Nephron progenitor cell (in vitro differentiated cells): ENCODE measurements around the gene PLA2G2D.

ENCODE experiments used
- DNase-seq: peaks from one replicate; pipeline ENCODE4 v3.0.0; 2021
- H3K27ac Mint-ChIP-seq: 2 replicates; pipeline ENCODE4 v1.8.0; 2021; ENCODE audit warnings: mild to moderate bottlenecking, moderate library complexity, mixed read lengths
- H3K27me3 Mint-ChIP-seq: 2 replicates; pipeline ENCODE4 v1.8.0; 2021; ENCODE audit warnings: mild to moderate bottlenecking, low read depth, mixed read lengths; ENCODE audit not compliant: poor library complexity
- H3K36me3 Mint-ChIP-seq: 2 replicates; pipeline ENCODE4 v1.8.0; 2021; ENCODE audit warnings: low read depth, mixed read lengths
- H3K4me1 Mint-ChIP-seq: 2 replicates; pipeline ENCODE4 v1.8.0; 2021; ENCODE audit warnings: mixed read lengths
- H3K4me3 Mint-ChIP-seq: 2 replicates; pipeline ENCODE4 v1.8.0; 2021; ENCODE audit warnings: mild to moderate bottlenecking, moderate library complexity, mixed read lengths
- H3K9me3 Mint-ChIP-seq: 2 replicates; pipeline ENCODE4 v1.8.0; 2021; ENCODE audit warnings: mild to moderate bottlenecking, moderate library complexity, mixed read lengths
- TF ChIP-seq, protein P1 (sequence below): fragments of 200-600 bp; sonication (generic); IDR thresholded peaks from 2 replicates; pipeline ENCODE4 v1.5.0; 2021; ENCODE audit warnings: antibody characterized with exemption

The PLA2G2D gene

DNA sequence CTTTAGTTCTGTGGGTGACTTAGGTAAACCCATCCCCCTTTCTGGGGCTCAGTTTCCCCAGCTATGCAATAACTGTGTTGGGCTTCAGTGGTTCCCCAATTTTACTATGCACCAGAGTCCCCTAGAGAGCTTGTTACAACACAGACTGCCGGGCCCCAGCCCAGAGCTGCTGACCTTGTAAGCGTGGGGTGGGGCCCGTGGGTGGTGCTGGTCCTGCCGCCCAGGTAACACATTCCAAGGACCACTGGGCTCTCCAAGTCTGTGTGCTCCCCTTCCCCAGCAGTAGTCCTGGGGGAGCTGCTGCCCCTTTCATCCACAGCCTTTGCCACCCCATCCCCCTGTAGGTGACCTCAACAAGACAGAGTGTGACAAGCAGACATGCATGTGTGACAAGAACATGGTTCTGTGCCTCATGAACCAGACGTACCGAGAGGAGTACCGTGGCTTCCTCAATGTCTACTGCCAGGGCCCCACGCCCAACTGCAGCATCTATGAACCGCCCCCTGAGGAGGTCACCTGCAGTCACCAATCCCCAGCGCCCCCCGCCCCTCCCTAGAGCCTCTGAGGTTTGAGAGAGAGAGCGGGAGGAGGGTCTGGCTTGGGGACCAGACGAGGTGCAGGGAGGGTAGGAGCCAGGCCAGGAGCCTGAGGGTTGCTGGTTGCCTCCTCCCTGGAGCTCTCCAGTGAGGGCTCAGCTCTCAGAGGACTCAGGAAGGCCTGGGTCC is 28.7 kb upstream of the PLA2G2D start:
- Mint-ChIP-seq H3K27ac (no peak overlapping the region), H3K4me1 (peaks cover 15% of the 10 kb centered on the region)

DNA sequence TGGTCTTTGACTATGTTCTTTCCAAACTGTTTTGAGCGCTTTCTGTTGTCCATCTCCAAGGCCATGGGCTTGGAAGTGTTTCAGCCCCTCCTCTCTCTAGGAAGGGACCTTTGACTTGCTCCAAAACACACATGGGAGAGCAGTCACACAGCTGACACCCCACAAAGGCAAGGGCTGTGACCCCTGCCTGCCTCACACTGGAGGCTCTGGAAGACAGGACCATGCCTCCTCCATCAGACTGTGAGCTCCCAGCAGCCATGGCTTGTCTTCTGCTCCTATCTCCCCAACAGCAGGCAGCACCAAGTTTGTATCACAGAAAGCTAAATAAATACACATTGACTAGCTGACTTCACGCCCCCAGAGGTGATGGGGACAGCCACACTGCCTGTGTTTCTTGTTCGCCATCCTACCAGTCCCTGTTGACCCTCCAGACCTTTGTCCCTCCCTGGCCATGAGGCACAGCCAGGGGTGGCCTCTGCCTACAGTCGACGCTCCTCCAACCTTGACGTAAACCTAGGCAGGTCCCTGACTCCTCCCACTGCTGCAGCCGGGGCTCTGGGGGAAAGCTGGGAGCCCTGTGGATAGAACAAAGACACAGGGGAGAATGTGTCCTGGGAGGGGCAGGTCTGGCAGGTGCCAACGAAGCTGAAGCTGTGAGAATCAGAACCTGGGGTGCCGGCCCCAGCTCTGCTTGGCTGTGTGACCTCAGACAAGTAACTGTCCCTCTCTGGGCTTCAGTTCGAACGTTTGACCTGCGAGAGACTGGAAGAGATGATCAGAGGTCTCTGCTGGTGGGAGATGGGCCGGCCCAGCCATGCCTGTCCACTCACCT is 24.6 kb upstream of the PLA2G2D start:
- no peak overlapping the region for H3K27ac Mint-ChIP-seq
- TF ChIP-seq, protein P1, sequence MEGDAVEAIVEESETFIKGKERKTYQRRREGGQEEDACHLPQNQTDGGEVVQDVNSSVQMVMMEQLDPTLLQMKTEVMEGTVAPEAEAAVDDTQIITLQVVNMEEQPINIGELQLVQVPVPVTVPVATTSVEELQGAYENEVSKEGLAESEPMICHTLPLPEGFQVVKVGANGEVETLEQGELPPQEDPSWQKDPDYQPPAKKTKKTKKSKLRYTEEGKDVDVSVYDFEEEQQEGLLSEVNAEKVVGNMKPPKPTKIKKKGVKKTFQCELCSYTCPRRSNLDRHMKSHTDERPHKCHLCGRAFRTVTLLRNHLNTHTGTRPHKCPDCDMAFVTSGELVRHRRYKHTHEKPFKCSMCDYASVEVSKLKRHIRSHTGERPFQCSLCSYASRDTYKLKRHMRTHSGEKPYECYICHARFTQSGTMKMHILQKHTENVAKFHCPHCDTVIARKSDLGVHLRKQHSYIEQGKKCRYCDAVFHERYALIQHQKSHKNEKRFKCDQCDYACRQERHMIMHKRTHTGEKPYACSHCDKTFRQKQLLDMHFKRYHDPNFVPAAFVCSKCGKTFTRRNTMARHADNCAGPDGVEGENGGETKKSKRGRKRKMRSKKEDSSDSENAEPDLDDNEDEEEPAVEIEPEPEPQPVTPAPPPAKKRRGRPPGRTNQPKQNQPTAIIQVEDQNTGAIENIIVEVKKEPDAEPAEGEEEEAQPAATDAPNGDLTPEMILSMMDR, result no peak
- H3K36me3 Mint-ChIP-seq, result no peaks in the 10 kb centered on the region
- no peak overlapping the region for H3K4me3 Mint-ChIP-seq
- peaks cover 27% of the 10 kb centered on the region for H3K4me1 Mint-ChIP-seq
- DNase-seq, result no peak
- H3K9me3 Mint-ChIP-seq, result no peaks in the 10 kb centered on the region
- peaks cover 6% of the 10 kb centered on the region for H3K27me3 Mint-ChIP-seq

More for the DNA sequence above, 28.7 kb upstream of the PLA2G2D start:
- Mint-ChIP-seq H3K9me3 (no peaks in the 10 kb centered on the region), H3K27me3 (no peaks in the 10 kb centered on the region), H3K4me3 (no peak overlapping the region), H3K36me3 (no peaks in the 10 kb centered on the region)
- DNase-seq, result no peak
- TF ChIP-seq, protein P1, result no peak

DNA sequence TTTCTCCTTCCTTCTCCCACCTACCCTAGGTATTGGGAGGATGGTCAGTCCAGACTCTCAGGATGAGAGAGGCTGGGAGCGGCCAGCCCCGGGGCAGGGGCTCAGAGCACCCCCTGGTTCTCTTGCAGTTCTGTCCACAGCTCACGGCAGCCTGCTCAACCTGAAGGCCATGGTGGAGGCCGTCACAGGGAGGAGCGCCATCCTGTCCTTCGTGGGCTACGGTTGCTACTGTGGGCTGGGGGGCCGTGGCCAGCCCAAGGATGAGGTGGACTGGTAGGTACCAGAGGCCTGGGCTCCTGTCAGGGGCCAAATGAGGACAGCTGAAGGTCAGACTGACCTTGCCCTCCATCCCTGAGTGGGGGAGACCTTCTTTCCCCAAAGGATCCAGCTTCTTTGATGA is 24.0 kb upstream of the PLA2G2D start:
- no peak for DNase-seq
- peaks cover 27% of the 10 kb centered on the region for H3K4me1 Mint-ChIP-seq
- H3K4me3 Mint-ChIP-seq, result no peak overlapping the region
- TF ChIP-seq, protein P1, result no peak
- no peaks in the 10 kb centered on the region for H3K9me3 Mint-ChIP-seq
- no peaks in the 10 kb centered on the region for H3K36me3 Mint-ChIP-seq
- peaks cover 6% of the 10 kb centered on the region for H3K27me3 Mint-ChIP-seq
- no peak overlapping the region for H3K27ac Mint-ChIP-seq

DNA sequence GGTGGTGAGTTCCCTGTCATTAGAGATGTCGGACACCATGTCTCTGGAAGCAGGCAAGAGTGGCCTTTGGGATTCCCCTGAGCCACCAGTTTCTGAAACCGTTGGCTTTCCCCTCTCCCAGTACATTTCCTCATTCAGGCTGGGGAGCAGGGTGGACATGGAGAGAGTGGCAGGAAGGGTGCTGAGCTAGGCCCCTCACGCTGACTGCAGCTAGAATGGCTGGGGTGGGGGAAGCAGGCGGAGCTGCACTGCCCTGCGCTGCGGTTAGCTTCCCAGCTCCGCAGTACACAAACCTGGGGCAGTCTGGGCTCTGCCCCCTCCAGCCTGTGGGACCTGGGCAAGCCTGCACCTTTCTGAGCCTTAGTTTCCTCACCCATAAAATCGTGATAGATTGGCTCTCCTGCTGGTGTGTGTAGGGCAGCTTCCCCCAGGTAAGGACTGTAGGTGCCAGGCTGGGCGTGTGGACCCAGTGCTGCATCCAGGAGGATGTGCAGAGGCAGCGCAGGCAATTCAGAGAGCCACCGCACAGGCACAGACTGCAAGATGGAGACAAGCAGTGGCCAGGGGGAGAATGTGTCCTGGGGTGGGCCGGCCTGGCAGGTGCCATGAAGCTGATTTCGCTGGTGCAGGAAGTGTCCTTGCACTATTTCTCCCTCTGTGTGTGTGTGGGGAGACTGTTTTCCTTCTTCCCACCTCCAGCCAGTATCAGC is 22.8 kb upstream of the PLA2G2D start:
- no peaks in the 10 kb centered on the region for H3K36me3 Mint-ChIP-seq
- H3K4me1 Mint-ChIP-seq, result peaks cover 27% of the 10 kb centered on the region
- no peak overlapping the region for H3K4me3 Mint-ChIP-seq
- H3K27me3 Mint-ChIP-seq, result peaks cover 6% of the 10 kb centered on the region
- TF ChIP-seq, protein P1, result no peak
- DNase-seq, result no peak
- H3K9me3 Mint-ChIP-seq, result no peaks in the 10 kb centered on the region
- no peak overlapping the region for H3K27ac Mint-ChIP-seq

DNA sequence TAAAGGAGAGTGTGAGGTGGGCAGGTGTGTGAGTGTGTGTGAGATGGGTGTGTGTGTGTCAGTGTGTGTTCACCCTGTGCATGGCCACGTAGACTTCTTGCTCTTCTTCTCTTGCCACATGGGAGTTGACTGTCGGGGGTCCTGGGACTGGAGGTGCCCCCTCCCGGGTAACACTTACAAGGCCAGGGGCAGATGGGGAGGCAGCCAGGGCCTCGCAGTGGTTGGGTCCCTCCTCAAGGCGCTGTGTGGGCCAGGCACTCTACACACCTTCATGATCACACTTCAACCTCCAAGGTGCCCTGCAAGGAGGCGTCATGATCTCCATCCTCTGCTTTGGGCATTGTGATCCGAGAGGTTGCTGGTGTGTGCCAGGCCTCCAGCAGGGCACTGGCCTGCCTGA is 22.1 kb upstream of the PLA2G2D start:
- no peaks in the 10 kb centered on the region for H3K36me3 Mint-ChIP-seq
- TF ChIP-seq, protein P1, result no peak
- H3K4me1 Mint-ChIP-seq, result peaks cover 27% of the 10 kb centered on the region
- no peak overlapping the region for H3K27ac Mint-ChIP-seq
- H3K9me3 Mint-ChIP-seq, result no peaks in the 10 kb centered on the region
- H3K27me3 Mint-ChIP-seq, result peaks cover 6% of the 10 kb centered on the region
- H3K4me3 Mint-ChIP-seq, result no peak overlapping the region
- DNase-seq, result no peak
